ENCODE data around the gene PSME1. TPM values are rescaled to one million over a fixed set of nuclear protein-coding genes. Genes with fewer than 3 reads are reported as not detected.

The PSME1 gene
- total RNA-seq, 1 donor from 2014 or later, result 517 TPM

DNA sequence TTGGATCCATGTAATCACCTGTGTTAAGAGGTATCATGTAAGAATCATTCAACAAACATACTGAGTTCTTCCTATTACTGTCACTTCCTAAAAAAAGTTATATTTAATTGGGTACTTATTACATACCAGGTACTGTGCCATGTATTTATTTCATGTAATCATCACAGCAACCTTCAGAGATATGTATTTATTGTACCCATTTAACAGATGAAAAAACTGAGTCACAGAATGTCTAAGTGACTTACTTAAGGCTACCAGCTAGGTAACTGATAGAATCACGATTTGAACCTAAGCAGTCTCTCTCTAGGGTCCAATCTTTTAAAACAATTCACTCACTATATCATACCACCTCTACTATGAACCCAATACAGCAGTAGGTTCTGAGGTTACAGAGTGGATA is 8.5 kb downstream of the PSME1 start:
- intact Hi-C loops (cut with micrococcal nuclease), result no loop called here

DNA sequence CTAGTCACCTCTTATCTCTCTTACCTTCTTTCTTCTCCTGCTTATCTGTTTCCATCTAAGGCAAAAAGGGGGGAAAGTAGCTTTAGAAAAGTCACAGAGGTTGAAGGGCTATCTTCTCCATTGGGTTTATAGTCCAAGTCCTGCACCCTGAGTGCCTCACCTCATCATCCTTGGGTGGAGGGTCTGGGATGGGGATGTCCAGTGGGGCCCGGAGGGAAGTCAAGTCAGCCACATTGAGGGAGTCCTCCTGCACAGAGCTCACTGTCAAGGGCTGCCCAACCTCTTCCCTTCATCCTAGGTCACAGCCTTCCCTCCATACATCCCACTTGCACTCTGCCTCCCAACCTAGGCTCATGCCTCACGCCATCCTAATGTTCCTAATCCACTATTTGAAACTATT is 9.2 kb downstream of the PSME1 start:
- intact Hi-C loops (cut with micrococcal nuclease), result loop anchor here (5.0 kb wide), 2 partner anchors 152 to 678 kb away; partner anchors contain the start of genes DHRS1, NGDN and NOP9

DNA sequence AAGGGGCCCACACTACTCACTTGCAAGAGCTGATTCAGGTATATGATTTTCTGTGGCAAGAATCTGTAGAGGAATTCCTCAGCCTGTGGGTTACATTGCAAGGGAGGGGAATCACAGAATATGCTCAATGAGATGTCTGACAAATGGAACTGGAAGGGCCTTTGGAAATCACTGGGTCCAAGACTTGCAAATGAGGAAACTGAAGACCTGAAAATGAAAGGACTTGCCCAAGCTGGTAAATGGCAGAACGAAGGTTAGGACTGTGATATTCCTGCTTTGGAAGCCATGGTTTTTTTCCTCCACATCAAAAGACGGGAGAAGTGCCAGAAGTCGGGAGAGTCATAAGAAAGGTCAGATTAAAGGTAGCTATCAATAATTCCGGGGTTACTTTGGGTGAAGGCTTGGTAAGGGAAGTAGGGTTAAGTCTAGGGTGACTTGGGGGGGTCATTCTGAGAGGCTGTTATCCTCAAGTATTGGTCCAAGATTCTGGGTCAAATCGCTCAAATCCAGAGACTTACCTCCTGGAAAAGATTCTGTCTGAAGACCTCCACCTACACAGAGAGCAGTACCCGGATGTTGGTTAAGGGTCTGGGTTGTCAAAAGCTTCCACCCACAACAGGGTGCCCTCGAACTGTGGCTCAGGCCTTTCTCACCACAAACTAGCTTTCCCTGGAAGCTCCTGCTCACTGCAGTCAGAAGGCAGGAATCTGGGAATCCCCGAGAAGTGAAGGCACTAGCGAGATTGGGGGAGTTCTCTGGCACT is 9.9 kb downstream of the PSME1 start:
- intact Hi-C loops (cut with micrococcal nuclease), result loop anchor here (1.0 to 5.0 kb wide), 3 partner anchors 65 to 679 kb away; partner anchors contain the start of genes DHRS1, NGDN and NOP9

DNA sequence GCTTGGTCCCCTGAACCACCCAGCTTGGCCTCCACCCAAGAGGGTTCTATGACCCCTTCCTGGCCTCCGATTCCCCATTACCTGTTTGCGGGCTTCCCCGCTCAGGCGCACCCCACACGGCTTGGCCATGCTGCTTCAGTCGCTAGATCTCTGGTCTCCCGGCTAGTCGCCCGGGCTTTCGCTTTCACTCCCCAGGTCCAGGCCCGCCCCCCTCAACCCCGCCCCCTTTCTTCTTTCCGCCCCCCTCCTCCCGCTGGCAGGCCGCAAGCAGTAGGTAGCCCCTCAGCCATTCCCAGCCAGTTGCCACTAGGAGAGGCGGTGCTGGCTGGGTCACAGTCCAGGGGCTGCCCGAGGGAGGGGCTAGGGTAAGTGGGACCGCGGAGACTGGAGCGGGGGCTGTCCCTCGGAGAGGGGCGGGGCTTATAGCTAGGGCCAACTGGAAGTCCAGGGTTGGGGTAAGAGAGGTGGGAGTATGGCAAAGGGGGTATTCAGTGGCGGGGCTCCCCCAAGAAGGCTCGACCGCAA is 10.5 kb downstream of the PSME1 start, which contains the start of gene PSME2:
TSS of gene PSME2 (minus strand) at position 158 of the 525 bp plus-strand sequence. CDS start at position 129, 29 bp downstream.
- intact Hi-C loops (cut with micrococcal nuclease), result loop anchor here (1.0 to 5.0 kb wide), 3 partner anchors 65 to 679 kb away; partner anchors contain the start of genes DHRS1, NGDN and NOP9

DNA sequence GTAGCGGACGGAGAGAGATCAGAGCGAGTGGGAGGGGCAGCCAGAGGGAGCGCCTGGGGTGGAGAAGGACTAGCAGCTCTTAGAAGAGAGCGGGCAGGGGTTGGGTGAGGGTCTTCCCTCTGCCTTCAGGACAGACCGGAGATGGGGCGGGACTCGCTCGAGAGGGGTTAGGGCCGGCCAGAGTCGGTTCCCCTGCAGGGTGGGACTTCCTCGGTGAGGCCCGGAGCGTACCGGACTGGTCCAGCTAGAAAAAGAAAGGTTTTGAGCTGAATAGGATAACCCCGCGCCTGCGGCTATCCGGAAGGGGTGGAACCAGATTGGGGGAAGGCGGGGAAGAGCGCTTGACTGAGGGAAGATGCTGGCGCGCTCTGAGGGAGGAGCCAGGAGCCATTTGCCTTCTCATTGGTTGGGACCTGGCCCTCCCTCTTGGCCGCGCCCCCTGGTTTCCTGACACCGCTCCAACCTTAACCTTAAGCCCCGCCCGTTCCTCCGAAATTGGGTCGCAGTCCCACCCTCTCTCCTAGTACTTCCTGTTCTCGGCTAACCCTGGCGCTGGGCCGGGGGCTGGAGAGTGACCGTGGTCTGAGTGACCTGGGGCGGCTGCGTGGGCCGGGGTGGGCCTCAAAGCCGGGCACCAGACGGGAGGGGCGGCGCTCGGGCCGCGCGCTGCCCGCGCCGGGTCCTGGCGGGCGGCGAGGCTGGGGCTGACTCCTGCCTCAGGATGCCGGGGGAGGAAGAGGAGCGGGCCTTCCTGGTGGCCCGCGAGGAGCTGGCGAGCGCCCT is 11.2 kb downstream of the PSME1 start, which contains the start of gene RNF31:
TSS of gene RNF31 (plus strand) at position 521 of the 783 bp plus-strand sequence. CDS start at position 722, 201 bp downstream.
- intact Hi-C loops (cut with micrococcal nuclease), result loop anchor here (1.0 to 5.0 kb wide), 9 partner anchors 11 to 680 kb away; partner anchors contain the start of genes CHMP4A, DCAF11, DHRS1 and IPO4

DNA sequence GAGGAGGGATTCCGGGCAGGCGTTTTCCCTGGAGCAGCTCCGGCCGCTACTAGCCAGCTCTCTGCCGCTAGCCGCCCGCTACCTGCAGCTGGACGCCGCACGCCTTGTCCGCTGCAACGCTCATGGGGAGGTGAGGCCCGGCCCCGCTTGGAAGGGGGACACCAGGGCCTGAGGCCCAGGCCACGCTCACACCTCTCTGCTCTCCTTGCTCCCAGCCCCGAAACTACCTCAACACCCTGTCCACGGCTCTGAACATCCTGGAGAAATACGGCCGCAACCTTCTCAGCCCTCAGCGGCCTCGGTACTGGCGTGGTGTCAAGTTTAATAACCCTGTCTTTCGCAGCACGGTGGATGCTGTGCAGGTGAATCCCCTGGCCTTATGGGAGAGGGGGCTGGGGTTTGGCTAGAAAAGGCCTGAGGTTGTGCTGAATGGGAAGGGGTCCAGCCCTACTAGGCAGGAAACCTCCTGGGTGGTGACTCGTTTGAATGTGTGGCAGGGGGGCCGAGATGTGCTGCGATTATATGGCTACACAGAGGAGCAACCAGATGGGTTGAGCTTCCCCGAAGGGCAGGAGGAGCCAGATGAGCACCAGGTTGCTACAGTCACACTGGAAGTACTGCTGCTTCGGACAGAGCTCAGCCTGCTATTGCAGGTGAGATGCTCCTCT is 11.9 kb downstream of the PSME1 start:
- intact Hi-C loops (cut with micrococcal nuclease), result loop anchor here (1.0 to 5.0 kb wide), 8 partner anchors 12 to 681 kb away; partner anchors contain the start of genes CHMP4A, DCAF11, DHRS1 and IPO4

DNA sequence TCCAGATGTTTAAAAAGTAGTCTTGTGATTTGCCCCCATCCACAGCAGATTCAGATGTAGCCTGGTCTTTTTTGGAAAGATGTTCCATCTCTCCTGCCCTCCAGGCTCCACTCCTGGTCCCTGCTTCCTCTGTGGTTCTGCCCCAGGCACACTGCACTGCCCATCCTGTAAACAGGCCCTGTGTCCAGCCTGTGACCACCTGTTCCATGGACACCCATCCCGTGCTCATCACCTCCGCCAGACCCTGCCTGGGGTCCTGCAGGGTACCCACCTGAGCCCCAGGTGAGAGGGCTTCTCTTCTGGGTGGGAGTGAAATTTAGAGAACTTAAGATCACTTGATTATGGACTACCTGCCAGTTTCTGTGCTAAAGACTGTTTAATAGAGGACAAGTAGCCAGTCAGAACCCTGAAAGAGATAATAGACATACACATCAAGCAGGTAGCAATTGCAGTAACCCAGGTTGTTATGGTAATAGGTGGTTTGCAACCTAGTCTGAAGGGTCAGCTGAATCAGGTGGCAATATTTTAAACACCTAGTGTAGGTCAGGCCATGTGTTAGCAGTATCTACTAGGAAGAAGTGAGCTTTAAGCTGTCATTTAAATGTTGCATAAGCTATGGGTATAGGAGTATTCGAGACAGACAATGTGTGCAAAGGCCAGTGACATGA is 13.4 kb downstream of the PSME1 start:
- intact Hi-C loops (cut with micrococcal nuclease), result loop anchor here (5.0 kb wide), 2 partner anchors 148 to 682 kb away; partner anchors contain the start of genes DHRS1, NGDN and NOP9

DNA sequence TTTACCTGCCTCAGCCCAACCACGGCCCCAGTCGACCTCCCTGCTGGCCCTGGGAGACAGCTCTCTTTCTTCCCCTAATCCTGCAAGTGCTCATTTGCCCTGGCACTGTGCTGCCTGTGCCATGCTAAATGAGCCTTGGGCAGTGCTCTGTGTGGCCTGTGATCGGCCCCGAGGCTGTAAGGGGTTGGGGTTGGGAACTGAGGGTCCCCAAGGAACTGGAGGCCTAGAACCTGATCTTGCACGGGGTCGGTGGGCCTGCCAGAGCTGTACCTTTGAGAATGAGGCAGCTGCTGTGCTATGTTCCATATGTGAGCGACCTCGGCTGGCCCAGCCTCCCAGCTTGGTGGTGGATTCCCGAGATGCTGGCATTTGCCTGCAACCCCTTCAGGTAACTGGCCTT is 14.1 kb downstream of the PSME1 start:
- intact Hi-C loops (cut with micrococcal nuclease), result no loop called here

DNA sequence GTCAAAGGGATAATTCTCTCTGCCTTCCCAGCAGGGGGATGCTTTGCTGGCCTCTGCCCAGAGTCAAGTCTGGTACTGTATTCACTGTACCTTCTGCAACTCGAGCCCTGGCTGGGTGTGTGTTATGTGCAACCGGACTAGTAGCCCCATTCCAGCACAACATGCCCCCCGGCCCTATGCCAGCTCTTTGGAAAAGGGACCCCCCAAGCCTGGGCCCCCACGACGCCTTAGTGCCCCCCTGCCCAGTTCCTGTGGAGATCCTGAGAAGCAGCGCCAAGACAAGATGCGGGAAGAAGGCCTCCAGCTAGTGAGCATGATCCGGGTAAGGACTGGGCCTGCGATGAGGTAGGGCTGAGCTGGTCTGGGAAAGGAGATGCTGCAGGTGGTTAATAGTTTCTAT is 14.6 kb downstream of the PSME1 start:
- intact Hi-C loops (cut with micrococcal nuclease), result no loop called here

DNA sequence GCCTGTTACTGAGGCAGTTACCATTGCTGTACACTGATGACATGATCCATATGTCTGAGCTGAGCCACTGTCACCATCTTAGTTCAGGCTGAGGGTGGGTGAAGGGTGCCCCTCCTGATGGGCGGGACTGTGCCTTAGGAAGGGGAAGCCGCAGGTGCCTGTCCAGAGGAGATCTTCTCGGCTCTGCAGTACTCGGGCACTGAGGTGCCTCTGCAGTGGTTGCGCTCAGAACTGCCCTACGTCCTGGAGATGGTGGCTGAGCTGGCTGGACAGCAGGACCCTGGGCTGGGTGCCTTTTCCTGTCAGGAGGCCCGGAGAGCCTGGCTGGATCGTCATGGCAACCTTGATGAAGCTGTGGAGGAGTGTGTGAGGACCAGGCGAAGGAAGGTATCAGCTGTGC is 15.0 kb downstream of the PSME1 start:
- intact Hi-C loops (cut with micrococcal nuclease), result no loop called here

DNA sequence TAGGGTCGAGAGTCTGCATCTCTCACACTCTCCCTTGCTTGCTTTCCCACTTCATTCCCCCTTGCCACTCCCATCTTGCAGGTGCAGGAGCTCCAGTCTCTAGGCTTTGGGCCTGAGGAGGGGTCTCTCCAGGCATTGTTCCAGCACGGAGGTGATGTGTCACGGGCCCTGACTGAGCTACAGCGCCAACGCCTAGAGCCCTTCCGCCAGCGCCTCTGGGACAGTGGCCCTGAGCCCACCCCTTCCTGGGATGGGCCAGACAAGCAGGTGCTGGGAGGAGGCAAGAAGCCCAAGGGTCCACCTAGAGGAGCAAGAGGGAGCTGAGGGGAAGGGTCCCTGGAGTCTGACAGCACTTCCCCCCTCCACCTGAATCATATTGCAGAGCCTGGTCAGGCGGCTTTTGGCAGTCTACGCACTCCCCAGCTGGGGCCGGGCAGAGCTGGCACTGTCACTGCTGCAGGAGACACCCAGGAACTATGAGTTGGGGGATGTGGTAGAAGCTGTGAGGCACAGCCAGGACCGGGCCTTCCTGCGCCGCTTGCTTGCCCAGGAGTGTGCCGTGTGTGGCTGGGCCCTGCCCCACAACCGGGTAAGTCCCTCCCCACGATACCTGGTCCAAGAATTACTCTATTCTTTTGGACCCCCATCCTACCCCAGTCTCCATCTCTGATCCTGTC is 15.5 kb downstream of the PSME1 start:
- intact Hi-C loops (cut with micrococcal nuclease), result no loop called here

DNA sequence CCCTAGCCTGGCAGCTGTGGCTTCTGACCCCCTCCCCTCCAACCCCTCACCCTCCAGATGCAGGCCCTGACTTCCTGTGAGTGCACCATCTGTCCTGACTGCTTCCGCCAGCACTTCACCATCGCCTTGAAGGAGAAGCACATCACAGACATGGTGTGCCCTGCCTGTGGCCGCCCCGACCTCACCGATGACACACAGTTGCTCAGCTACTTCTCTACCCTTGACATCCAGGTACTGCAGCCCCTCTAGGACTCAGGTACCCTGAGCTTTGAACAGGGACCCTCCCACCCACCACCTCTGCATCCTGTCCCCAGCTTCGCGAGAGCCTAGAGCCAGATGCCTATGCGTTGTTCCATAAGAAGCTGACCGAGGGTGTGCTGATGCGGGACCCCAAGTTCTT is 19.1 kb downstream of the PSME1 start:
- intact Hi-C loops (cut with micrococcal nuclease), result no loop called here

DNA sequence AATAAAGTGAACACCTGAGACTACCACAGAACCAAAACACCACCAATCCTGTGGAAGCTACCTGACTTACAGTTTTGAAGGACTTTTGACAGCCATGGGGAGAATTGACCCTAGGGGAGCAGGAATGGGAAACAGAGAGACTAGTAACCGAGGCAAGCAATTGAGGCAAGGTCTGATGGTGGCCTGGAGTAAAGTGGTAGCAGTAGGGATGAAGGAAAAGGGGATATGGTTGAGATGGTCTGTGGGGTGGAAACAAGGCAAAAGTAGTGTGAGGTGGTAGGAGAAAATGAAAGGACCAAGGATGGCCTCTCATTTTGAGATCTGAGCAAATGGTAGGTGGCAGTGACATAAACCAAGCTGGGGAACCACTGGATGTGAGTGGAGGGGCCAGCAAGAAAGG is 20.8 kb downstream of the PSME1 start:
- intact Hi-C loops (cut with micrococcal nuclease), result no loop called here

DNA sequence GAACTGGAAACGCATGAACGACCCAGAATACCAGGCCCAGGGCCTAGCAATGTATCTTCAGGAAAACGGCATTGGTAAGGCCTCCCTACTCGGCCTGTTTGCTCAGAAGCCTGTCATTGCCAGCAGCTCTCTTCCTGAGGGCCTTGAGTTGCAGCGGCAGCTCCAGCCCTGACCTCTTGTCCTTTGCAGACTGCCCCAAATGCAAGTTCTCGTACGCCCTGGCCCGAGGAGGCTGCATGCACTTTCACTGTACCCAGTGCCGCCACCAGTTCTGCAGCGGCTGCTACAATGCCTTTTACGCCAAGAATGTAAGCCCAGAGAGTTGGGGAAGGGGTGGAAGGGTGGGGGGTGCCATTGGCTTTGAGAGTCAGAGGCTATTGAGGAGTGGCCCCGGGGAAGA is 21.3 kb downstream of the PSME1 start:
- intact Hi-C loops (cut with micrococcal nuclease), result no loop called here

DNA sequence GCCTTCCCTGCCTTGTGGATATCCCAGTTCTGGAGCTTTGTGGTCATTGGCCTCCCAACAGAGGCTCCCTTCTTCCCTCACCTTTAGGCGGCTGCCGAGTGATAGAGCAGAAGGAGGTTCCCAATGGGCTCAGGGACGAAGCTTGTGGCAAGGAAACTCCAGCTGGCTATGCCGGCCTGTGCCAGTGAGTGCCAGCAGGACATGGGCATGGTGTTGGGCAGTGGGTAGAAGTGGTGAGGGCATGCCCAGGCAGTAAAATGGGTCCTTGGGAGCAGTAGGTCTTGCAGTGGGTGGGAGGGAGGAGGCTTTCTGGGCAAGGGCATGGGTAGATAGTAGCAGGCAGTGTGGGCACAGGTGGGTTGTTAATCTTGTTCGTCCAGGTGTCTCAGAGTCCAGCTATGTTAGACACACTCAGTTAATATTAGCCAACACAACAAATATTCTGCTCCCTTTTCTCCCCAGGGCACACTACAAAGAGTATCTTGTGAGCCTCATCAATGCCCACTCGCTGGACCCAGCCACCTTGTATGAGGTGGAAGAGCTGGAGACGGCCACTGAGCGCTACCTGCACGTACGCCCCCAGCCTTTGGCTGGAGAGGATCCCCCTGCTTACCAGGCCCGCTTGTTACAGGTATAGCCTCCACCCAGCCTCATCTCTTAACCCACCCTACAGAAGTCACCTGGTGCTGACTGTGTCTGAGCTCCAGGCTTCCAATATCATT is 23.9 kb downstream of the PSME1 start:
- intact Hi-C loops (cut with micrococcal nuclease), result loop anchor here (2.0 kb wide), 1 partner anchor 101 kb away; no protein-coding TSS in a partner anchor

DNA sequence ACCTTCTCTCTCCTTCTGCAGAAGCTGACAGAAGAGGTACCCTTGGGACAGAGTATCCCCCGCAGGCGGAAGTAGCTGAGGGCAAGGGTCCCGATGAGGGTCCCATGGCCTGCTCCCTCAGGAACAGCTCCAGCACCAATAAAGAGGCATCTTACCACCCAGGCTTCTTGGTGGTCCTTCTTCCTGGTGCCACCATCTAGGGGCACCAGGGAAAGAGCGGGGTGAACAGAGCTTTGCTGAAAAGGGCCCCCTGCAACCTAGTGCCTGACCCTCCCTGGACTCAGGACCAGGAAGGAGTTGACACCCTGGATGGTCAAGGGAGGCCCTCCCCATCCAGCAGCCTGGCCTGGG is 24.5 kb downstream of the PSME1 start:
- intact Hi-C loops (cut with micrococcal nuclease), result loop anchor here (2.0 kb wide), 1 partner anchor 102 kb away; no protein-coding TSS in a partner anchor

DNA sequence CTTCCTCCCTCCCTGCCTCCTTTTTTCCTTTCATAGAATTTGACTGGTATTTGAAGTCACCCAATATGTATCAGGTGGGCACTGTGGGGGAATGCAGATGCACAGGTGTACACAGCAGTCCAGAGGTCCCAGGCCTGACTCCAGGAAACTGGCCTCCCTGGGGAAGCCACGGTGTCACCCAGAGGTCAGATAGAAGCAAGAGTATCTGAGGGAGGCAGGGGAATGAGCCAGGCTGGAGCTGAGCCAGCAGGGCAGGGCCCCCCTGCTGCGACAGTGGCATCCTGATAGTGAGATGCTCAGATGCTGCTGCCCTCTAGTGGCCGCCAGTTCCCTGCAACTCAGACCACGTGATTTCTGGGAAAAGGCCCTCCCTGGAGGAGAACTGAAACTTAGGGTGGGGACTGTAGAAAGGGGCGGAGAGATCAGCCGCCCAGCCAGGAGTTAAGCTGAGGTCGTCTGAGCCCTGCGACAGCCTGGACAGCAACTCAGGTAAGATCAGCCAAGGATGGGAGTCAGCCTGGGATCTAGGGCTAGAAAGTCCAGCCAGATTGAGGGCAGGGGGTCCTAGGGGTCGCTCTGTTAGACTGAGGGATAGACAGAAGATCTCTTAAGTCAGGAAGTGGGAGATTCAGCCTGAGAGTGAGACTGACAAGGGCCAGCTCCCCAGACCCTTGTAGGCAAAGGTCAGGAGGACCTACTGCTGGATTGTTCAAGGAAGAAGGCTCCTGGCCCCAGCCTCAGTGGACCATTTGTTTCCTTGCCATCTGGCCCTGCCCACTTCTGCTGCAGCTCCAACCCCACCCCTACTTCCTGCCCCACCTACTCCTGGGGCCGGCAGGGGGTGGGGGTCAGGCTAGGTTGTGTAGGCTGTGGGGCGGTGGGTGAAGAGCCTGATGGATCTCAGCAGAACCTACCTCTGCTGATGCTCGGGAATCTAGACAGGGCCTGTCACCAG is 25.1 kb downstream of the PSME1 start, which contains the start of gene IRF9:
TSS of gene IRF9 (plus strand) at position 416 of the 955 bp plus-strand sequence. CDS start 880 bp downstream, outside the sequence.
- intact Hi-C loops (cut with micrococcal nuclease), result loop anchor here (1.0 to 2.0 kb wide), 9 partner anchors 14 to 102 kb away; partner anchors contain the start of genes CHMP4A, DCAF11, EMC9 and IPO4

DNA sequence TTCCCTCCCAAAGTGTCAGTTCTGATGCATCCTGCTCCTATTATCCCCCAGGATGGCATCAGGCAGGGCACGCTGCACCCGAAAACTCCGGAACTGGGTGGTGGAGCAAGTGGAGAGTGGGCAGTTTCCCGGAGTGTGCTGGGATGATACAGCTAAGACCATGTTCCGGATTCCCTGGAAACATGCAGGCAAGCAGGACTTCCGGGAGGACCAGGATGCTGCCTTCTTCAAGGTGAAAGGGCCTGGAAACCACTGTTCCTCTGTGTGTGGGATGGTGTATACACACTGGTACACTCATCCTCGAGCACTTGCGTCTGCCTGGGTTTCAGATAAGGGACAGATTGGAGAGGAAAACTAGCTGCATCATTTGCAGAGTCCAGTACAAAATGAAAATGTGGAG is 26.1 kb downstream of the PSME1 start:
- intact Hi-C loops (cut with micrococcal nuclease), result no loop called here

Measured in T-helper 2 cell treated with Interferon-gamma antibody and Interleukin-4, amounts not matched to agents 100 ng/mL and 5 ng/mL, for 36 hours (primary cell).